Right lung (tissue), 5 donors: ENCODE measurements around the gene REXO1. TPM values are rescaled to one million over a fixed set of nuclear protein-coding genes. Genes with fewer than 3 reads are reported as not detected.

ENCODE experiments used
- DNase-seq, 2 donors: peaks; one replicate each; pipeline ENCODE4 v3.0.0-alpha.2; 2013
- polyA plus RNA-seq, 5 donors: library from polyadenylated mRNA; unstranded; fragments of 120-200 nt; gene quantifications; one replicate each; pipeline versions ENCODE4 v1.2.1 to v1.2.3, GENCODE V29; 2013; ENCODE audit warnings: inconsistent platforms in 1 of 5, low replicate concordance in 1 of 5; ENCODE audit not compliant: insufficient read length in 5 of 5, insufficient read depth in 1 of 5

REXO1 gene
- polyA plus RNA-seq, 5 donors = 14.3 to 29.4 (median 21.7) TPM

DNA sequence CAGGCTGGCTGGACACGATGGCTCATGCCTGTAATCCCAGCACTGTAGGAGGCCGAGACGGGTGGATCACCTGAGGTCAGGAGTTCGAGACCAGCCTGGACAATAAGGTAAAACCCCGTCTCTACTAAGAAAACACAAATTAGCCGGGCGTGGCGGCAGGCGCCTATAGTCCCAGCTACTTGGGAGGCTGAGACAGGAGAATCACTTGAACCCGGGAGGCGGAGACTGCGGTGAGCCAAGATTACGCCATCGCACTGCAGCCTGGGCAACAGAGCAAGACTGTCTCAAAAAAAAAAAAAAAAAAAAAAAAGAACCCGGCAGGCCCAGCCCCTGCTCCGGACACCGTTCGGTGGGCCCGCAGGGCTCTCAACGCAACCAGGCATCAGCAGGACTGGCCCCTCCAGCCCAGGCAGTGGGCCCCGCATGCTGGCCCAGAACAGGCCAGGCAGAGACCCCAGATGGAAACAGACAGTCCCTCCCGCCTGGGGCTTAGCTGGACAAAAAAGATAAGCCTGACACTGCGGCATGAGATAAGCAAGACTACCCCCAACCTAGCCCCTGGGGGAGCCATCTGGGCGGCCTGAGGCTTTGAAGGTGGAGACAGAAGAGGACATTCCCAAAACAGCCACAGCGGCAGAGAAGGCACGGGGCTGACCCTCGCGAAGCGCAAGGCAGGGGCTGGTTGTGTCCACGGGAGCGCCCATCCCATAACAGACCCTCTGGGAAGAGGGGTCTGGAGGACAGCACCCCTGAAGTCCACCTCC is 11.6 kb downstream of the REXO1 start:
- no peak for DNase-seq

DNA sequence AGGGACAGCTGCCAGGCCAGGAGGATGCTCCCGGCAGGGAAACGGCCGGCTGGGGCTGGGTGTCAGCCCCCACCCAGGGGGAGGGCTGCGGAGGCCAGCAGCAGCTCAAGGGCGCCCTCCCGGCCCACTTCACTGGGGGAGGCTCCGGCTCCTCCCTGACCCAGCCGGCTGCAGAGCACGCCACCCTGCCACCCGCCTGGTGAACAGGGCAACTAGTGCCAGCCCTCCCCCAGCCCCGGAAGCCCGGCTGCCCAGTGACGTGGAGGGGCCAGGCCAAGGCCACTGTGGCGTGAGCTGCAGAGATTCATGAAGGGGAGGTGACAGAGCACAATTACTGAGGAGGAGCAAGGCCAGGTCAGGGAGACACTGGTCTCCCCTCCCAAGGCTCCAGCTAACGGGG is 14.7 kb downstream of the REXO1 start:
- DNase-seq = no peak

DNA sequence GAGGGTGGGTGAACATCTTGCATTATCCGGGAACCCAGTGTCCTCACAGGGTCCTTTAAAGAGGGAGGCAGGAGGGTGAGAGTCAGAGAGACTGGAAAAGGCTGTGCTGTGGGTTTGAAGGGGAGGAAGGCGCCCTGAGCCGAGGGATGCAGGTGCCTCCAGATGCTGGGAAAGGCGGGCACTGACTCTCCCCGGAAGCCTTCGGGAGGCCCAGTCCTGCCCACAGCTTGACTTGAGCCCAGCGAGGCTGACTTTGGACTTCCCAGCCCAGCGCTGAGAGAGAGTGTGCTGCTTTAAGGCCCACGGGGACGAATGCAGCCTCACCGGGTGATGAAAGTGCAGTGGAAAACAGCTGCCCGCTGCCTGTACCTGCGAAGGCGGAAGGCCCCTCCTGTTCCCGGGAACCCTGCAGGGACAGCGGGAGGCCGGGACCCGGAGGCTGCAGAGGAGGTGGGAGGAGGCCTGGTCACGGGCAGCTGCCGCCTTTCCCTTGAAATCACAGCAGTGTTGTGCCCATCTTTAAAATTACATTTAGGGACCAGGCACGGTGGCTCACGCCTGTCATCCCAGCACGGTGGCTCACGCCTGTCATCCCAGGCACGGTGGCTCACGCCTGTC is 16.1 kb downstream of the REXO1 start:
- DNase-seq = no peak

DNA sequence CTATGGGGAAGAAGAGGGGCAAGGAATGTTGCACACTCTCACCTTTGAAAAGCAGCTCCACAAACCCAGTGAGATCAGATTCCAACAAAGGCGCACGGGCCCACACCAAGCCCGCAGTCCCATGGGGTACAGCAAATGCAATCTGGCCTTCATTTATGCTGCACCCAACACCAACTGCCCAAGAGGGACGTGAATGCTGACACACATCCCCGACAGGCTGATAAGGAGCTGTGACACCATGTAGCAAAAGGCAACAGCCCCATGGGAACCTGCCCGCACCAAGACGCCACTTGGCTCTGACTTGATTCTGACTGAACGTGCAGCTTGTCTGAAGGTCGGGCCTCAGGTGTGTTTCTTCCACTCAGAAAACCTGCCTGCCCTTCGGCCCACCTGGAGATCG is 17.3 kb downstream of the REXO1 start:
- no peak for DNase-seq

DNA sequence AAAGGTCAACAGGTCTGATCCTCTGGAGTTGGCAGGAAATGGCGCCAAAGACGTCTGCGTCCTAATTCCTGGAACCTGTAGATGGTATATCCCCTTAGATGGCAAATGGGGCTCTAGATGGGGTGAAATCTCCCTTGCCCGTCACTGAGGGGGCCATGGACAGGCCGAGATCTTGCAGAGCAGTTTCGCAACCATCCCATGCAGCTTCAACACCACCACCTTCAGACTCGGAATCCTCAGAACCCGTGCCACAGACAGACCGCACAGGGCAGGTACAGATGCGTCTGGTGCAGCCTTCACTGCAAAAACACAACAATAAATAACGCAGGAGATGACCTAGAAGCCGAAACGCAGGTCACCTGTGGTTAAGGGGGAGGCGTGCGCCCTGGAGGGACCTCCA is 17.7 kb downstream of the REXO1 start:
- no peak for DNase-seq

DNA sequence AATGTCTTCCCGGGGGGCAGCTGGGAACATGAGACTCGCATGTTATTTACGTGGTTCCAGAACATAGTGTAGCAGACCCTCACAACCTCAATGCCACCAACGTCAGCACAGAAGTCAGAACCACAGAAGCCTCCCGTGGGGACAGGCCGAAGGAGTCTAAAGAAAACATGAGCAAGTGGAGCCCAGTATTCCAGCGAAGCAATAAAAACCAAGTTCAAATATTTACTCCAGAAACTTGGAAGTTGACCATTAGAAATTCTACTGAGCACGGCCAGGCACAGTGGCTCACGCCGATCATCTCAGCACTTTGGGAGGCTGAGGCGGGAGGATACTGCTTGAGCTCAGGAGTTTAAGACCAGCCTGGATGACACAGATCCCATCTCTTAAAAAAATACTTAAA is 18.3 kb downstream of the REXO1 start:
- DNase-seq = no peak

DNA sequence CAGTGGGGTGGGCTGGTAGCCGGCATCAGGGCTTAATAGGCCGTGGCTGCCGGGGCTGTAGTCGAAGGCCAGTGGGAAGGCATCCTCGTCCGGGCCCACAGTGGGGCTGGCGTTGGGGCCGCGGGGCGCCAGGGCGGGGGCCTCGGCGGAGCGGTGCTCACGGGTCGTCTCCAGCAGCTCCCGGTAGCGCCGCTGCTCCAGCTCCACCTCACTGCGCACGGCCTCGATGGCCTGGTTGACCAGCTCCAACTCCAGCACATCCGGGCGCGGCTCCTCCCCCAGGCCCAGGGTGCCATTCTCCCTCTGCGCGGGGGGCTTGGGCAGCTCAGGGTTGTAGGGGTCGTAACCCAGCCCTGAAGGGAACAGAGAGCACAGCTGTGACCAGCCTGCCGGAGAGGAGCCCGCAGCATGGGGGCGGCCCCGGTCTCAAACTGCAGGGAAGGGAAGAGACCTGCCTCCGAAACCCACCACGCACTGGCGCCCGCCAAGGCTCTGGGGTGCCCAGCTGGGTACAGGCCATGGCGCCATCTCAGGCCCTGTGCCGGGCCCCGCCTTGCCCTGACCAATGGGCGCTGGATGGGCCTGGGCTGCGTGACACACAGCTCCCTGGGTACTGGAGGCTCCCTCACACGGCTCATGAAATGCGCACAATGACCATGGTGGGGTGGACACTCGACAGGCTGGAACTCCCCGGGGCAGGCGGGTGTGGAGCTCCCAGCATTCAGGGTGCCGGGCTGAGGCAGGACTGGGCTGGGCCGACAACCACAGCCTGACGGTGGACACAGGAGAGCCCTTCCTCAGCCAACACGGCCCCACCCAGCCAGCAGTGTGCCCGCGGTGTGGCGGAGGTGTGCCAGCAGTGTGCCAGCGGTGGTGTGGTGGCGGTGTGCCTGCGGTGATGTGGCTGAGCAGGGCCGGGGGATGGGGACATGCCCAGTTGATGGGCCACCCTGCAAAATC is 19.7 kb downstream of the REXO1 start:
- DNase-seq = no peak

DNA sequence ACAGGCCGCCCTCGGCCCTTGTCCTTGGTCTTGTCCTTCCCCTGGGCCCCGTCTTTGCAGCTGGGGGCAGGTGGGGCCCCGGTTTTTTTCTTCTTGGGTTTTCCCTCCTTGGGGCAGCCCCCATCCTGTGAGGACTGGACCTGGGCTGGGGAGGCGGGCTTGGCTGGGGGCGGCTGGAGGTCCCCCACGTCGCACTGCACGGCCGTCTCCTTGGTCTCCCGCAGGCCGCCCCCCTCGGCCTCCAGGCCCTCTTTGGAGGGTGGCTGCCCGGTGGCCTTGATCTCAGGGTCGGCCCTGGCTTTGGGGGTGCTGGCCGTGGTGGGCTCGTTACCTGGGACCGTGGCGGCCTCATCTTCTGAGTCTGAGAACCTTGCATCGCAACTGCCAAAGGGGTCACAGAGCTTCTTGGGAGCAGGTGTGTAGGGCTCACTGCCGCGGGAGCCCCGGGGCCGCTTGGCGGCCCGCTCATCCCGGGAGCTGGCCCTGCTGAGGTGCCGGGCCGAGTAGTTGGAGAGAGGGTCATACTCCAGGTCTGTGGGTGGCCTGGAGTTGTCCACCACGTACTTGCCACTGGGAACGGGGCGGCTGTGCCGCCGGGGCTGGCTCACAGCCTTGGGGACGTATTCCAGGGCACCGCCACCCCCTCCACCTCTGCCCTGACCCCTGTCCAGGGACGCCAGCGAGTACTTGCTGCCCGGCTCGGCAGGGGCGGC is 20.6 kb downstream of the REXO1 start:
- DNase-seq = no peak

DNA sequence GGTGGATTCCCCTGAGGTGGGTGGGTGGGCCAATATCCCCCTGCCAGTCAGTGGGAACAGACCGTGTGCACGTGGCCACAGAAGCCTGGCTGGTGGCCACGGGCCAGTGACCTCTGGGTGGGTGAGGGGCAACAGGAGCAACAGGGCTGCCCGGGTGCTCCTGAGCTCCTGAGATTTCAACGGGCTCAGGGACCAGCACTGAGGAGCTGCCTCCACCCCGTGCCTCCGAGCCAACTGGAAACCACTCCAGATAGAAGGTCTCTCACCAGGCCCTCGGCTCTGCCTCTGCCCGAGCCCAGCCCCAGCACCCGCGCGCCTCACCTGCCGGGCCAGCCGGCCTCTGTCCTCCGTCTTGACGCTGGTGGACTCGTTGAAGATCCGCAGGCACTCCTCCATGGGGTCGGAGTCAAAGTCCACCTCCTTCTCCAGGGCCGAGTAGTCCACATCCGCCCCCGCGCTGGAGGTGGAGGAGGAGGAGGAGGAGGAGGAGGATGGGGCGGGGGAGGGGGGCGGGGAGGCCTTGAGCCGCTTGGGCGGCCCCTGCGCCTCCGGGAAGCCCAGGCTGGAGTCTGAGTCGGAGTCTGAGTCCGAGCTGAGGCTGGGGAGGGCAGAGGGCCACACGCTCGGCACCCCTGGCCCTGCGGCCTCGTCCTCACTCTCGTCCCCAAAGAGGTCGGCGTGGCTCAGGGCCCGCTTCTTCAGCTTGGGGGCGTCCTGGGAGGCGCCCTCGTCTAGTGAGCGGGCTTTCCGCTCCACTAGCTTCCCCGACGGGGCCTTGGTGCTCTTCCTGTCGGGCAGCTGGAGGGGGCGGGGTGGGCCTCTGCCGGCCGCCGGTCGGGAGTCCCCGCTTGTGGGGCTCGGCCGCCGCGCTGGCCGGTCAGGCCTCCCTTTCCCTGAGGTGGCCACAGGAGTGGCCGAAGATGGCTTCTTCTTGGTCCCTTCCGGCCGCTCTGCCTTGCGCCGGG is 21.4 kb downstream of the REXO1 start:
- no peak for DNase-seq

DNA sequence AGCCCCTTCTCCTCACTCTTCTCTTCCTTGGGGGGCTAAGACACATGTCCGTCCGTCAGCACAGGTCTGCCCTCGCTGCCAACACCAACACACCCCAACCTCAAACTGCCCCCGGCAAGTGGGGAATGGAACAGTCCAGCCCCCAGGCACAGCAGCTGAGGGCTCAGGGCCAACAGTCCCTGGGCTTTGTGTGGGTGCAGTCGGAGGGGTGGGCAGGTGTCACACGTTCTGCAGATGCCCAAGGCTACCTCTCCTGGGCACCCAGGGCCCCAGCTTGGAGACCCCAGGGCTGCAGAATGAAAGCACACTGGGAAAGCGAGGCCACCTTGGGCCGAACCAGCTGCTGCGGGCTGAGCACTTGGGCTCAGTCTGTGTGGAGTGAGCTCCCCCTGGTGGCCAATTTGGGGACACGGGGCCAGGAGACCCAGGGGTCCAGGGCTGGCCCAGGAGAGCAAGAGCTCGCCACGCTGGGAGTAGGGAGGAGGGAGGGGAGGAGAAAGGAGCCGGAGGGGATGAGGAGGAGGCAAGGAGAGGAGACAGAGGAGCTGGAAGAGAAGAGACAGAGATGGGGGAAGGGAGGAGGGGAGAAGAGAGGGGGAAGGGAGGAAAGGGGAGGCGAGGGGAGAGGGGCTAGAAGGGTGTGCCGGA is 22.2 kb downstream of the REXO1 start:
- DNase-seq = peak; percentile 56 to 65

DNA sequence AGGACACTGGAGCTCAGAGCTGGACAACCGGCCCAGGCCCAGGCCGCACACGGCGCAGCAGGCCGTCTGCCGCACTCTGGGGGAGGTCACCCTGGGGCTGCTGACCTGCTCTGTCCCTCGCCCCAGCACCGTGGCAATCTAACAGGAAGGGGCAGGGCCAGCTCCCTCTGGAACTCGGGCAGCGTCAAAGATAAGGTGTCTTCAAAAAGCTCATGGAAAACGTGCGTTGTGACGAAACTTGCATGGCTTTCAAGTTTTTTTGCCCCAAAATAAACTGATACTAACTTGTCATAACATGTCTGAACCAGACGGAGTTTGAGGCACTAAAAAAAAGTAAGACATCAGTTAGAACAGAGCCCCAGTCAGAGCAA is 24.0 kb downstream of the REXO1 start:
- DNase-seq = no peak

DNA sequence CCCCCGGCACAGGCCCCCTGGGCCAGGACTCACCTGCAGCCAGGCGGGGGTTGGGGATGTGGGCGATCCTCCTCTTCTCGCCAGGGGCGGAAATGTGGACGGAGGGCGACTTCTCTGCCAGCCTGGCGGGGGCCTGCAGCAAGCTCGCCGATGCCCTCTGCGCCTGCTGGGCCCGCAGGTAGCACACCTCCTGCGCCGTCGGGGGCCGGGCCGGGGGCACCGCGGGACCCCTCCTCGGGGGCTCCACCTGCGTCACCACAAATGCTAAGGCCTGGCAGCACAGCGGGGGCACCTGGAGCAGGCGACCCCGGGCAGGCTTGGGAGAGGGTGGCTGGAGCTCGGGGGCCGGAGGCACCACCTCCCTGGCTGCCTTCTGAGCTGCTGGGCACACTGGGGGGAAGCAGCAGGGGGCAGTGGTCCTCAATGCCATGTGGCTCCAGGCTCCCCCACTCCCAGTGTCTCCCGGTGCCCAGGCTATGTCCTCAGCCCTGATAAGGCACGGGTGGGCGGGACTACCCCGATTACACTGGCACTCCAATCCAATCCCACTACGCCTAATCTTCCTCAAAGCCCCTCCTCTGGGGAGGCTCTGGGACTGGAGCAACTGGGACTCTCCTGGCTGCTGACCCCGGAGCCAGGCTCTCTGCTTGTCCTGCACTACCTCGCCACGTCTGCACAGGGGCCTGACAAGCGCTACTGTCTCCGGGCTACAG is 24.6 kb downstream of the REXO1 start:
- DNase-seq = no peak

DNA sequence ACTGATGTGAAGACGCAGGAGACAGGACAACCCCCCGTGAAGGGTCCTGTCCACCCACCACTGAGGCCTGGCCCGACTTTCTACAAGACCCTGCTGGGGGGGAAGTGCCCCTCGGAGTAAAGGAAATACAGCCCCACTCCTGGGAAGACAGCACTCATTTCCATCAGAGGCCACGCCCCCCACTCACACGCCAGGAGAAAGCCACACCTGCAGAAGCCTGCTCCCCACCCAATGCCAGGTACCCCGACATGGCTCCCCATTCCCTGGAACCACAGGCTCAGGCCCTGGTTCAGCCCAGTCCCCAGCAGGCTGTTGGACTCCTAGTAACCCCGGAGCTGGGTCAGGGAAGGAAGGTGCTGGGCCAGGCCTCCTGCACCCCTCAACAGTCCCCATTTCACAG is 25.3 kb downstream of the REXO1 start:
- DNase-seq = no peak

DNA sequence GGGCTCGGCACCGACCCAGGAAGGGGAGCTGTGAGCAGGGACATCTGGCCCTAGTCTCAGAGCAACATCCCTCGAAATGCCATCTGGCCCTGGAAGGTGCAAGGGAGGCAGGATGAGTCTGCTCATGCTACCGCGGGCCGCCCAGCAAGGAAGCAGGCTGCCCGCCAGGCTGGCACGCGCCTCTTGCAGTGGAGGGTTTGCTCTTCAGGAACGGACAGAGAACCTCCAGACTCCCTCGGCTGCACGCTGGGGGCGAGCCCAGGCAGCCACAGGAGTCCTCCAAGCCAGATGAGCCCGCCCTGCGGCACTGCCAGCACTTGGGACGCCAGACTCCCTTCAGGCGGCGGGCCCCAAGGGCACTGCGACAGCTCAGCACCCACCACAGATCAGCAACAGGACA is 26.1 kb downstream of the REXO1 start:
- no peak for DNase-seq

DNA sequence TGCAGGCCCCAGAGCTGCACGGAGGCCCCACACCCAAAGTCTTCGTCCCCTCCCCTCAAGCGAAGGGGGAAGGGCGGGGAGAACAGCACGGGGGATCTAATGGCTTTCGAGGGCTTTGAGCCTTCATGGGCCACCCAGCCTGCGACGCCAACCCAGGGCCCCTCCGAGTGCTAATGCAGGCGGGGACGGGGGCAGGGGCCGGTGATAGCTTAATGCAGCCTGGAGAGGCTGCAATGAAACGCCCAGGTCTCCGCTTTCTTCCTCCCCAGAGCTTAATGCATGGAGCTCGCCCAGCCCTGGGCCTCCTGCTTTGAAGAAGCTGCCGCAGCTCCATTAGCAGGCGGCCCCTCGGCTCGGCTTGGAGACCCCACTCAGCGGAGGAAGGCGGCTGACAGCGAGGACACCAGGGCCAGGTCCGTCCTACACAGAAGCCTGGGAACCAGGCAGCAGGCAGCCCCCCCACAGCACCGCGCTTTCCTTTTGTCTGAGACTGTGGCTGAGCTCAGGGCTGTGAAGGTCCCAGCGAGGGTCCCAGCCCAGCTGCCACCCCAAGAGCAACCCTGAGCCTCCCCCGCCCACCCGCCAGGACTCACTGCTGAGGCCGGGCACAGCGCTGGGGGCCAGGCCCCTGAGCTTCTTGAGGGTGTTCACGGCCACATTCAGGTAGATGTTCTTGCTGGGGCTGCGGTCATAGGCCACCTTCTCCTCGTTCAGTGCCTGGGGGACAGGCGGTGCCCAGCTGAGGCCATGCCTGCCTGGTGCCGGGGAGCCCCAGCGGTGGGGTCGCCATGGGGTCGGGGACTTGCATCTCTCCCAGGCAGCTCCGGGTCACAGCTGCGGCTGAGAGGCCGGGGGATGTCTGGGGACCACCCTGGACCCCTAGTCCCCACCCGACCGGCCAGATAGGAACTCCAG is 28.7 kb downstream of the REXO1 start:
- DNase-seq = no peak

DNA sequence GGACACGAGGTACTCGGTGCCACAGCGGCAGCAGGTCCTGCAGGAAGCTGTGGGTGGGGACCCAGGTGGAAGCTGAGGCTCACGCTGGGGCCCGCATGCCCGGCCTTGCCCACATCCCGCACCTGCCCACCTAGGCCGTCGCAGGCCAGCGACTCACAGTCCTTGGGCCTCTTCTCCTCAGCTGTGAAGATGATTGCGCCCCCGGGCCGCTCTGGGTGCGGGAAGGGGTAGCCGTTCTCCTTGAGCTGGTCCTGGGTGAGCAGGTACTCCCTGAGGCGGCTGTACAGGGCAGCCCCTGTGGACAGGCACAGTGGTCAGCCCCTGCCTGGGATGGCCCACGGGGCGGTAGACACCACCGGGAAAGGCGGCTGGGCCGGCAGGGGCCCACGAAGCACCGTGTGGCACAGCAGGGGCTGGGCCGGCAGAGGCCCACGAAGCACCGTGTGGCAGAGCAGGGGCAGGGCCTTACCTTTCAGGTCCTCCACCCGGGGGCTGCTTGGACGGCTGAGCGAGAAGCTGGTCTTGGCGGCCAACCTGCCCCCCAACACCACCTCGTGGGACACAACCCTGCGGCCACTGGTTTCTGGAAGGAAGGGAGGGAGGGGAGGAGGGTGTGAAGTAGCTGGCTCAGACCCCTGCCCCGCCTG is 29.6 kb downstream of the REXO1 start:
- DNase-seq = no peak

DNA sequence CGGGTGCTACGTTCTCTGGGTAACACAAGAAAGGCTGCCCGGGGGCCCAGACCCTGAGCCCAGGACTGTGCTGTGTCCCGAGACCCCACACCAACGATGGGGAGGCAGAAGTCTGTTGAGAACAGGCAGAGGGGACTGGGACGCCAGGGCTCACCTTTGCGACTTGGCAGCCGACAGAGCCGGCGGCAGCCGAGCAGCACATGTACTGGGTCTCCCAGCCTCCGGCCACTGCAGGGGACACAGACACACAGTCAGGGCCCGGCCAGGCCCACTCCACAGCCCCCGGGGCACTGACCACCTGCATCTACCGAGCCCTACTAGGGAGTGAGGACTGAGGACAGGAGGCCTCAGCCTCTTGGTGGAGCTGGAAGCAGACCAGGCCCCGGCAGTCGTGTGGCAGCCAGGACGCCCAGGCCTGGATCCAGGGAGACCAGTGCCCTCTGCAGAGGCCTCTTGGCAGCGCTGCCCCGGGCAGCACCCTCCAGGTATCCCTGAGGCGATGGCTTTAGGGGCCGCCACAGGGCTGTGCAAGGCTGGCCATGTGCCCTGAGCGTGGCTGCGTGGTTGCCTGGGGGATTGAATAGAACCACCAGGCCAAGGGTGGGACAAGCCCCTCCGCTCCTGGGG is 30.6 kb downstream of the REXO1 start:
- DNase-seq = no peak
